ENCODE results near the gene MINK1. TPM values are rescaled to one million over a fixed set of nuclear protein-coding genes. Genes with fewer than 3 reads are reported as not detected.

The MINK1 gene
- total RNA-seq, 1 experiment from 2014 or later: 68.8 TPM

DNA sequence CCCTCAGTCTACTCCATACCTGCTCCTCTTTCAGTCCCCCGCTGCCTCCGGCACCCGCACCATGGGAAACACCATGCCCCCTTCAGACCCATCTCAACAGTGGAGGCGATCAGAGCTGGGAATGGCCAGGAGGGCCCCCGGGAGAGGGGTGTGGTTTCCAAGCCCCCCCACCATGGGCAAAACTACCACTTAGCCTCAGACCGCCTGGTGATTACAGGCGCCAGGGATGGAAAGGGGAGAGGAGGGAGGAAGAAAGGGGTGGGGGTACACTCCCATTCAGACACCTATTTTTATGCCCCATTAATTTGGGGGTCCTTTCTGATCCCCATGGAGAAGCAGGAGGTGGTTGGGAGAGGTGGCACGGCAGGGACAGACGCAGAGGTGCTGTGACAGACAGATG, 30.9 kb upstream of the MINK1 start, which contains the start of gene C17orf114:
C17orf114 (minus strand) TSS at position 101 of the 400 bp plus-strand sequence.
- Histone ChIP-seq H4K91ac (ENCODE audit: insufficient read length, low read depth, low read length) (no peak within 1 kb of the TSS), H3K23ac (ENCODE audit: insufficient read length, low read depth, low read length) (no peak within 1 kb of the TSS), H3K18ac (ENCODE audit: insufficient read length, low read depth, low read length) (no peak within 1 kb of the TSS), H2AK5ac (ENCODE audit: insufficient read length, low read length) (no peak within 1 kb of the TSS), H2BK12ac (ENCODE audit: insufficient read length, low read depth, low read length) (no peak within 1 kb of the TSS), H3K79me1 (ENCODE audit: insufficient read depth, low read depth, low read length, poor library complexity, severe bottlenecking) (no peaks in the 10 kb centered on the region), H2AFZ (ENCODE audit: low read length) (no peak within 1 kb of the TSS), H3K4me1 (ENCODE audit: insufficient read depth, low read length) (no peaks in the 10 kb centered on the region), H3K27ac (ENCODE audit: insufficient read length, low read depth, low read length) (no peak within 1 kb of the TSS), H3K27me3 (ENCODE audit: insufficient read depth, low read length) (no peaks in the 10 kb centered on the region), H4K20me1 (ENCODE audit: control insufficient read depth, insufficient read depth, insufficient read length) (no peaks in the 10 kb centered on the region), H3K23me2 (ENCODE audit: insufficient read length, low read depth, low read length, poor library complexity, severe bottlenecking) (no peaks in the 10 kb centered on the region), H3K14ac (ENCODE audit: insufficient read depth, low read length) (no peak within 1 kb of the TSS), H2BK120ac (ENCODE audit: low read depth, low read length, poor library complexity, severe bottlenecking) (no peak within 1 kb of the TSS), H3K79me2 (ENCODE audit: insufficient read depth, low read length) (no peaks in the 10 kb centered on the region), H2BK20ac (ENCODE audit: low read depth, low read length, poor library complexity, severe bottlenecking) (no peak within 1 kb of the TSS), H4K8ac (replicated peaks; ENCODE audit: insufficient read length, low read depth, low read length) (no peak within 1 kb of the TSS), H2BK5ac (ENCODE audit: insufficient read length, low read length) (no peak within 1 kb of the TSS), H3K9ac (ENCODE audit: extremely low read depth, insufficient read length, low read length) (no peak within 1 kb of the TSS), H3K4me2 (ENCODE audit: insufficient read depth, insufficient read length, low read length) (no peak within 1 kb of the TSS), H3K9me3 (ENCODE audit: control insufficient read depth, low read depth, low read length) (no peaks in the 10 kb centered on the region), H3K4ac (ENCODE audit: low read depth, low read length) (no peak within 1 kb of the TSS), H4K5ac (ENCODE audit: insufficient read length, low read depth, low read length) (no peak within 1 kb of the TSS), H3K56ac (ENCODE audit: insufficient read length, low read depth, low read length) (no peak within 1 kb of the TSS), H3T11ph (ENCODE audit: low read length) (no peak within 1 kb of the TSS), H2BK15ac (ENCODE audit: low read depth, low read length) (no peak within 1 kb of the TSS)
- no peaks in the 10 kb centered on the region; the same call in 1 of the 2 replicates for H3K27me3 Mint-ChIP-seq (ENCODE audit: low read depth)
- peak within 1 kb of the TSS in 2 of 3 experiments; percentile 37 to 45; a peak in 2 of 7 replicates for H3K27ac Mint-ChIP-seq
- H3K9me3 Mint-ChIP-seq: no peaks in the 10 kb centered on the region
- TF ChIP-seq, protein P1, sequence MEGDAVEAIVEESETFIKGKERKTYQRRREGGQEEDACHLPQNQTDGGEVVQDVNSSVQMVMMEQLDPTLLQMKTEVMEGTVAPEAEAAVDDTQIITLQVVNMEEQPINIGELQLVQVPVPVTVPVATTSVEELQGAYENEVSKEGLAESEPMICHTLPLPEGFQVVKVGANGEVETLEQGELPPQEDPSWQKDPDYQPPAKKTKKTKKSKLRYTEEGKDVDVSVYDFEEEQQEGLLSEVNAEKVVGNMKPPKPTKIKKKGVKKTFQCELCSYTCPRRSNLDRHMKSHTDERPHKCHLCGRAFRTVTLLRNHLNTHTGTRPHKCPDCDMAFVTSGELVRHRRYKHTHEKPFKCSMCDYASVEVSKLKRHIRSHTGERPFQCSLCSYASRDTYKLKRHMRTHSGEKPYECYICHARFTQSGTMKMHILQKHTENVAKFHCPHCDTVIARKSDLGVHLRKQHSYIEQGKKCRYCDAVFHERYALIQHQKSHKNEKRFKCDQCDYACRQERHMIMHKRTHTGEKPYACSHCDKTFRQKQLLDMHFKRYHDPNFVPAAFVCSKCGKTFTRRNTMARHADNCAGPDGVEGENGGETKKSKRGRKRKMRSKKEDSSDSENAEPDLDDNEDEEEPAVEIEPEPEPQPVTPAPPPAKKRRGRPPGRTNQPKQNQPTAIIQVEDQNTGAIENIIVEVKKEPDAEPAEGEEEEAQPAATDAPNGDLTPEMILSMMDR (conservative IDR thresholded peaks at IDR 0.05): no peak
- peaks cover 4 to 12% of the 10 kb centered on the region in 2 experiments for H3K4me1 Mint-ChIP-seq
- no CpG with 5 or more reads among the region's 9 CpGs for WGBS (ENCODE audit: extremely low coverage, insufficient read length, low lambda C conversion rate)
- no peak within 1 kb of the TSS for H3K4me3 Mint-ChIP-seq
- DNase-seq: no peak
- peaks cover 13 to 17% (median 15%) of the 10 kb centered on the region in 3 experiments; a peak in 6 of 7 replicates for H3K36me3 Mint-ChIP-seq (ENCODE audit: insufficient read depth in 1 of 3, low read depth in 3 of 3)
